OCI-LY1 (cell line): ENCODE measurements around the gene UBLCP1.

Source experiments
- EZH2 ChIP-seq: fragments of 200-600 bp; sonication (generic), shearing (Covaris generic); IDR thresholded peaks from 2 replicates; pipeline ENCODE4 v1.8.0; 2017; ENCODE audit warnings: borderline replicate concordance, mixed run types, mild to moderate bottlenecking, antibody characterized with exemption, low read length, moderate library complexity, mixed read lengths
- TF ChIP-seq, protein P1 (sequence below): fragments of 200-600 bp; sonication (generic), shearing (Covaris generic); IDR thresholded peaks from 2 replicates; pipeline ENCODE4 v1.5.1; 2017; ENCODE audit warnings: mild to moderate bottlenecking, antibody characterized with exemption, low read length, moderate library complexity, mixed read lengths

DNA sequence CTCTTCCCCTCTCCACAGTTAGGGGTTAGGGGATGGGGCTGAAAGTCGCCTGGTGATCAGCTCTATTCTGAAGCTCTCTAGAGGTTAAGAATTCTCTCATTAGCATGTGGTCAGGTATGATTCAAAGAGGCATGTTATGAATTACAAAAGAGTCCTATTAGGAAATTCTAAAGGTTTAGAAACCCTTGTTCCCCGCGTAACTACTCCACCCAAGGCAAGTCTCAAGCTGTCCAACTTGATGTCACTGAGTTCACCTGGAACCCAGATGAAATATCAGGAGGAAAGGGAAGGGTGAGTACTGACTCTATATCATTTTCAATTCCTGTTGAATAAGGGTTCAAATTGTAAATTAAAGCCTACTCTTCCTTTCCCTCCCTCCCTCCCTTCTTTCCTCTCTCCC lies 35.6 kb upstream of the UBLCP1 start:
- TF ChIP-seq, protein P1, sequence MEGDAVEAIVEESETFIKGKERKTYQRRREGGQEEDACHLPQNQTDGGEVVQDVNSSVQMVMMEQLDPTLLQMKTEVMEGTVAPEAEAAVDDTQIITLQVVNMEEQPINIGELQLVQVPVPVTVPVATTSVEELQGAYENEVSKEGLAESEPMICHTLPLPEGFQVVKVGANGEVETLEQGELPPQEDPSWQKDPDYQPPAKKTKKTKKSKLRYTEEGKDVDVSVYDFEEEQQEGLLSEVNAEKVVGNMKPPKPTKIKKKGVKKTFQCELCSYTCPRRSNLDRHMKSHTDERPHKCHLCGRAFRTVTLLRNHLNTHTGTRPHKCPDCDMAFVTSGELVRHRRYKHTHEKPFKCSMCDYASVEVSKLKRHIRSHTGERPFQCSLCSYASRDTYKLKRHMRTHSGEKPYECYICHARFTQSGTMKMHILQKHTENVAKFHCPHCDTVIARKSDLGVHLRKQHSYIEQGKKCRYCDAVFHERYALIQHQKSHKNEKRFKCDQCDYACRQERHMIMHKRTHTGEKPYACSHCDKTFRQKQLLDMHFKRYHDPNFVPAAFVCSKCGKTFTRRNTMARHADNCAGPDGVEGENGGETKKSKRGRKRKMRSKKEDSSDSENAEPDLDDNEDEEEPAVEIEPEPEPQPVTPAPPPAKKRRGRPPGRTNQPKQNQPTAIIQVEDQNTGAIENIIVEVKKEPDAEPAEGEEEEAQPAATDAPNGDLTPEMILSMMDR = no peak
- no peak for TF ChIP-seq EZH2
